ENCODE measurements around the gene DCLK1.

- TF ChIP-seq, protein P1, sequence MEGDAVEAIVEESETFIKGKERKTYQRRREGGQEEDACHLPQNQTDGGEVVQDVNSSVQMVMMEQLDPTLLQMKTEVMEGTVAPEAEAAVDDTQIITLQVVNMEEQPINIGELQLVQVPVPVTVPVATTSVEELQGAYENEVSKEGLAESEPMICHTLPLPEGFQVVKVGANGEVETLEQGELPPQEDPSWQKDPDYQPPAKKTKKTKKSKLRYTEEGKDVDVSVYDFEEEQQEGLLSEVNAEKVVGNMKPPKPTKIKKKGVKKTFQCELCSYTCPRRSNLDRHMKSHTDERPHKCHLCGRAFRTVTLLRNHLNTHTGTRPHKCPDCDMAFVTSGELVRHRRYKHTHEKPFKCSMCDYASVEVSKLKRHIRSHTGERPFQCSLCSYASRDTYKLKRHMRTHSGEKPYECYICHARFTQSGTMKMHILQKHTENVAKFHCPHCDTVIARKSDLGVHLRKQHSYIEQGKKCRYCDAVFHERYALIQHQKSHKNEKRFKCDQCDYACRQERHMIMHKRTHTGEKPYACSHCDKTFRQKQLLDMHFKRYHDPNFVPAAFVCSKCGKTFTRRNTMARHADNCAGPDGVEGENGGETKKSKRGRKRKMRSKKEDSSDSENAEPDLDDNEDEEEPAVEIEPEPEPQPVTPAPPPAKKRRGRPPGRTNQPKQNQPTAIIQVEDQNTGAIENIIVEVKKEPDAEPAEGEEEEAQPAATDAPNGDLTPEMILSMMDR (IDR thresholded peaks at IDR 0.05 in 2 of 3, conservative IDR thresholded peaks at IDR 0.05 in 1 of 3; ENCODE audit: borderline replicate concordance in 1 of 3, insufficient read depth in 1 of 3, low read depth in 2 of 3, low read length in 2 of 3), result no peak
- TF ChIP-seq REST (IDR thresholded peaks at IDR 0.05; ENCODE audit: low read depth), result no peak
- no peak for TF ChIP-seq EZH2 (IDR thresholded peaks at IDR 0.05)
- no peak for TF ChIP-seq JUND (IDR thresholded peaks at IDR 0.05)
- TF ChIP-seq RAD21 (IDR thresholded peaks at IDR 0.05; ENCODE audit: low read depth), result no peak
- TF ChIP-seq, protein P2, sequence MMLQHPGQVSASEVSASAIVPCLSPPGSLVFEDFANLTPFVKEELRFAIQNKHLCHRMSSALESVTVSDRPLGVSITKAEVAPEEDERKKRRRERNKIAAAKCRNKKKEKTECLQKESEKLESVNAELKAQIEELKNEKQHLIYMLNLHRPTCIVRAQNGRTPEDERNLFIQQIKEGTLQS (IDR thresholded peaks at IDR 0.05), result no peak
- no peak for TF ChIP-seq SIN3A (IDR thresholded peaks at IDR 0.05; ENCODE audit: low read depth)
- no peak for TF ChIP-seq SP1 (IDR thresholded peaks at IDR 0.05; ENCODE audit: low read depth)
- no peak for TF ChIP-seq EGR1 (IDR thresholded peaks at IDR 0.05; ENCODE audit: low read depth)
- no peak for TF ChIP-seq POLR2A (IDR thresholded peaks at IDR 0.05; ENCODE audit: borderline replicate concordance, extremely low read depth, insufficient read depth, insufficient read length)
- TF ChIP-seq SRF (IDR thresholded peaks at IDR 0.05; ENCODE audit: low read depth), result no peak
- TF ChIP-seq CEBPB (IDR thresholded peaks at IDR 0.05; ENCODE audit: low read depth), result no peak
- no peak for TF ChIP-seq FOSL1 (IDR thresholded peaks at IDR 0.05; ENCODE audit: low read depth)
Observed at GRCh38 chr13:36029166-36029565, 102.0 kb downstream of the DCLK1 start.
